Cardiac fibroblast (primary cell): Measurements from ENCODE around the gene EXOC3.
"Not testable (repeated sequence)": the region's sequence is repeated elsewhere in the genome, so short reads cannot be mapped to it uniquely, and the experiment has no call there.

Source experiments
- DNase-seq, 2 donors: peaks; one replicate each; pipeline versions ENCODE4 v3.0.0 to v3.0.0-alpha.2; 2010; ENCODE audit warnings: low read depth in 2 of 2
- H3K4me3 ChIP-seq, 2 donors: replicated peaks in 1 of 2; 1 replicate in 1 of 2; 2 replicates in 1 of 2; pipeline ENCODE4 v1.5.1; 2011; ENCODE audit warnings: low read depth in 2 of 2, low read length in 2 of 2, mild to moderate bottlenecking in 2 of 2, moderate library complexity in 1 of 2
- CTCF ChIP-seq: IDR thresholded peaks from one replicate; pipeline ENCODE4 v1.5.1; 2011; ENCODE audit warnings: low read depth, mild to moderate bottlenecking, low read length, inconsistent platforms

EXOC3 gene

GRCh38 chr5:484556-484955 is 41.6 kb downstream of the EXOC3 start:
- TF ChIP-seq CTCF, result no peak
- DNase-seq, result no peak
- no peak overlapping the region for H3K4me3 ChIP-seq

GRCh38 chr5:485113-485945 is 42.4 kb downstream of the EXOC3 start:
- TF ChIP-seq CTCF, result no peak
- DNase-seq, result no peak
- H3K4me3 ChIP-seq, result no peak overlapping the region

GRCh38 chr5:485946-486491 is 43.0 kb downstream of the EXOC3 start:
- H3K4me3 ChIP-seq, result no peak overlapping the region
- DNase-seq, result no peak
- no peak for TF ChIP-seq CTCF

GRCh38 chr5:486597-486996 is 43.6 kb downstream of the EXOC3 start:
- H3K4me3 ChIP-seq, DNase-seq: not testable (repeated sequence)

- no peak for DNase-seq
- no peak for TF ChIP-seq CTCF
- no peak overlapping the region for H3K4me3 ChIP-seq
Measured at GRCh38 chr5:488241-488640, 45.3 kb downstream of the EXOC3 start.

GRCh38 chr5:488744-489688 is 46.0 kb downstream of the EXOC3 start:
- no peak overlapping the region for H3K4me3 ChIP-seq
- no peak for TF ChIP-seq CTCF
- DNase-seq, result no peak

GRCh38 chr5:489689-490080 is 46.7 kb downstream of the EXOC3 start:
- TF ChIP-seq CTCF, result no peak
- H3K4me3 ChIP-seq, result no peak overlapping the region
- DNase-seq, result no peak
